Measurements from ENCODE around the gene FGB. TPM values are rescaled to one million over a fixed set of nuclear protein-coding genes. Genes with fewer than 3 reads are reported as not detected.
A peak's percentile ranks its signal among the peaks of the same experiment; 100 is the strongest.

FGB gene
- polyA plus RNA-seq, 3 donors from 2014 or later, result not detected

DNA sequence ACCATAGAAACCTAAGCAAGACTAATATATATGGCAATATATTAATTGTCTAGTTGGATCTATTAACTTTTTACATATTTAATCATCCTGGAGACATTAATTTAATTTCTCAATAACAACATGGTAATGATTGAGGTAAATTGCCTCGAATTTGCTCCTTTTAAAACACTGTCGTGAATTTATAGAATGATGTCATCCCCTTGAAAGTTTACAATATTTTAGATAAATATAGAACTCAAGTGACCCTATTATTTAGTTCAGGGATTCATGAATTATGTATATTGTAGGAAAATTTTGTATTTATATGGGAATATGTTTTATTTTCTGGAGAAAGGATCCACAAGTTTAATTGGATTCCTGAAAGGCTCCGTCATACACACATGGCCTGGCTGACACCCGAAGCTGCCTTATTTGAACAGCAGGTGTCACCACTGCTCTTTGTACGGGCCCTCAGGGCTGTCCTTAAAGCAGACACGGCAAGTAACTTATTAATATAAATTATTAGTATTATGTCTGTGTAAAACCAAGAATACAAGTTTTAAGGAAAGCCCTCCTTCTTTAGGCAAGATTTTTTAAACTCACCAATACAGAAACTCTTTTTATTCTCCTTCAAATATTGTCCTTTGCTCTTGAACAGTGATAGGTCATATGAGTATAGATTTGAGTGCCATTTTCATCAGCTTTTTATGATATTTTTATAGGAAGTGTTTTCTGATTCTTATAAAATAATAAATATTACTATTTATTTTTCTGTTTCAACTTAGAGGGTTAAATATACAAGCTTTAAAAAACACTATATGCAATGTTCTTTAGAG lies 10.7 kb upstream of the FGB start:
- peaks cover 0 to 4% (median 0%) of the 10 kb centered on the region in 3 donors for H3K36me3 Mint-ChIP-seq
- peak; percentile 59 to 68 (median 63) for DNase-seq
- H3K9me3 Mint-ChIP-seq, result no peaks in the 10 kb centered on the region
- peaks cover 24 to 32% of the 10 kb centered on the region in 2 donors for H3K4me1 Mint-ChIP-seq
- H3K4me3 Mint-ChIP-seq, result no peak overlapping the region
- H3K27me3 Mint-ChIP-seq (ENCODE audit: low read depth in 3 of 3), result no peaks in the 10 kb centered on the region
- no peak overlapping the region for H3K27ac Mint-ChIP-seq

- Mint-ChIP-seq H3K4me3 (no peak overlapping the region), H3K9me3 (no peaks in the 10 kb centered on the region), H3K36me3 (no peaks in the 10 kb centered on the region), H3K27me3 (ENCODE audit: low read depth in 3 of 3) (peaks cover 0 to 5% (median 2%) of the 10 kb centered on the region in 3 donors), H3K27ac (no peak overlapping the region), H3K4me1 (no peaks in the 10 kb centered on the region)
- DNase-seq, result no peak
Observed at GRCh38 chr4:154559141-154559493, 3.7 kb upstream of the FGB start.

DNA sequence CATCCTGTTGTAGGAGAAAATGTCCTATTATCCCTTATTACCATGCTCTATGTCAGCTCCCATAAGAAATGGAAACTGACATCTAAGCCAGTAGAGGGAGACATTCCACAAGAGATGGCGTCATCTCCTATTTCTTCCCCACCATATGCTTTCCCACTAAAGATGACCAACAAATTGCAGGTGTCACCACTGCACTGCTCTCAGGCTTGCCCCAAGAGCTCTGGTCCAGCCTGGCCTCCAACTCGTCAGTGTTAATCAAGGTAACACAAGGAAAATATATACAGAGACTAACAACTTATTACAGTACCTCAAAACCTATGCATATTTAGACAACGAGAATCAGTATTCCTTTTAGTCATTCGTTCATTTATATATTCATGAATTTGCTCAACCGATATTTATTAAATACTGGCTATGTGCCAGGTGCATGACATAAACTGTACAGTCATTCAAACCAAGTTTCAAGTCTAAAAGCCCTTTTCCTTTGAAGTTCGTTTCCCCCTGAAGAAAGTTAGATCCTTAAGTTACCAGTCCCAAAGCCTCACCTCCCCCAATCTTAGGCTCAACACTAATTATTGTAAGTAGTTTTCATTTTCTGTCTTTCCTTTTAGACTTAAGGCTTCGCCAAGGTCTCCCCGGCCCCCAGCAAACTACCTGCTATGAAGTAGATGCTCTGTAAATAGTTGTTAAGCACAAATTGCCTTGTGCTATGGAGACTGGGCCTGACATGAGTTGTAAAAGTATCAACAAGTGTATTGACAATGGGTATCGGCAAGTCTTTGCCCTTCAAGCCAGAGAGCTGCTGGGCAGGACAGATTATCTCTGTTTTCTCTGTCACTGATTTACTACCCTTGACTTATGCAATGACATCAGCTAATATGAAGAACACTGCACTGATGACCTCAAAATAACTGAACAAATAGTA lies 3.1 kb upstream of the FGB start:
- peaks cover 0 to 5% (median 2%) of the 10 kb centered on the region in 3 donors for H3K27me3 Mint-ChIP-seq (ENCODE audit: low read depth in 3 of 3)
- no peak for DNase-seq
- H3K4me1 Mint-ChIP-seq, result no peaks in the 10 kb centered on the region
- no peak overlapping the region for H3K27ac Mint-ChIP-seq
- H3K36me3 Mint-ChIP-seq, result no peaks in the 10 kb centered on the region
- no peak overlapping the region for H3K4me3 Mint-ChIP-seq
- H3K9me3 Mint-ChIP-seq, result no peaks in the 10 kb centered on the region

DNA sequence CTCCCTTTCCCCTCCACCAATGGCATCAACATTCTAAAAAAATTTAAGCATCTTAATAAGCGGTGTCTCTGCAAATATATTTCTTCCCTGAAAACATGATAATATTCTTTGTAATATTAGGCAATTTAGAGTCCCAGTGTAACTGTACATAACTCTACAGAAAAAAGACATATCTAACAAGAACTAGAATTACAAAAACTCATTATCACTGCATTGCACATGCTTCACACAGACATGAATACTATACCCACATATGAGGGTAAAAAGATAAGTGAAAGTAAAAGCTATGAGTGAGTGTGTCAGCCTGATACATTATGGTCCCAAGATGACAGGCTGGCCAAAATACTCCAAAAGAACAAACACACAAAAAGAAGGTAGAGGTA lies 2.4 kb upstream of the FGB start:
- Mint-ChIP-seq H3K4me1 (no peaks in the 10 kb centered on the region), H3K27ac (no peak overlapping the region), H3K36me3 (no peaks in the 10 kb centered on the region), H3K4me3 (no peak overlapping the region), H3K27me3 (ENCODE audit: low read depth in 3 of 3) (peaks cover 0 to 5% (median 2%) of the 10 kb centered on the region in 3 donors), H3K9me3 (no peaks in the 10 kb centered on the region)
- DNase-seq, result no peak

- Mint-ChIP-seq H3K27ac (no peak overlapping the region), H3K4me3 (no peak overlapping the region), H3K27me3 (ENCODE audit: low read depth in 3 of 3) (peaks cover 0 to 5% (median 2%) of the 10 kb centered on the region in 3 donors), H3K4me1 (no peaks in the 10 kb centered on the region), H3K36me3 (no peaks in the 10 kb centered on the region), H3K9me3 (no peaks in the 10 kb centered on the region)
- DNase-seq, result no peak
Observed at GRCh38 chr4:154560824-154561231, 2.0 kb upstream of the FGB start.

- no peaks in the 10 kb centered on the region for H3K36me3 Mint-ChIP-seq
- H3K4me3 Mint-ChIP-seq, result no peak overlapping the region
- H3K27me3 Mint-ChIP-seq (ENCODE audit: low read depth in 3 of 3), result peaks cover 0 to 3% (median 0%) of the 10 kb centered on the region in 3 donors
- no peak overlapping the region for H3K27ac Mint-ChIP-seq
- H3K4me1 Mint-ChIP-seq, result no peaks in the 10 kb centered on the region
- no peak for DNase-seq
- H3K9me3 Mint-ChIP-seq, result no peaks in the 10 kb centered on the region
Observed at GRCh38 chr4:154564311-154564710, 1.5 kb downstream of the FGB start.

GRCh38 chr4:154565704-154566103 lies 2.9 kb downstream of the FGB start:
- Mint-ChIP-seq H3K9me3 (no peaks in the 10 kb centered on the region), H3K27ac (no peak overlapping the region), H3K36me3 (no peaks in the 10 kb centered on the region), H3K4me3 (no peak overlapping the region), H3K27me3 (ENCODE audit: low read depth in 3 of 3) (no peaks in the 10 kb centered on the region), H3K4me1 (no peaks in the 10 kb centered on the region)
- no peak for DNase-seq

DNA sequence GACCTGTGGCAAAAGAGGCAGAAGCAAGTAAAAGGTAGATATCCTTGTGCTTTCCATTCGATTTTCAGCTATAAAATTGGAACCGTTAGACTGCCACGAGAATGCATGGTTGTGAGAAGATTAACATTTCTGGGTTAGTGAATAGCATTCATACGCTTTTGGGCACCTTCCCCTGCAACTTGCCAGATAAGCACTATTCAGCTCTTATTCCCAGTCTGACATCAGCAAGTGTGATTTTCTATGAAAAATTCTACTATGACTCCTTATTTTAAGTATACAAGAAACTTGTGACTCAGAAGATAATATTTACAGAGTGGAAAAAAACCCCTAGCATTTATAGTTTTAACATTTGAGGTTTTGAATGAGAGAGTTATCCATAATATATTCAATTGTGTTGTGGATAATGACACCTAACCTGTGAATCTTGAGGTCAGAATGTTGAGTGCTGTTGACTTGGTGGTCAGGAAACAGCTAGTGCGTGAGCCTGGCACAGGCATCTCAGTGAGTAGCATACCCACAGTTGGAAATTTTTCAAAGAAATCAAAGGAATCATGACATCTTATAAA lies 3.9 kb downstream of the FGB start:
- Mint-ChIP-seq H3K27me3 (ENCODE audit: low read depth in 3 of 3) (peaks cover 0 to under 1% (median 0%) of the 10 kb centered on the region in 3 donors), H3K27ac (no peak overlapping the region), H3K9me3 (no peaks in the 10 kb centered on the region), H3K4me1 (no peaks in the 10 kb centered on the region), H3K4me3 (no peak overlapping the region), H3K36me3 (no peaks in the 10 kb centered on the region)
- no peak for DNase-seq

GRCh38 chr4:154569028-154569427 lies 6.2 kb downstream of the FGB start:
- H3K27ac Mint-ChIP-seq, result no peak overlapping the region
- no peak for DNase-seq
- H3K4me1 Mint-ChIP-seq, result no peaks in the 10 kb centered on the region
- peaks cover 0 to 2% (median 0%) of the 10 kb centered on the region in 3 donors for H3K27me3 Mint-ChIP-seq (ENCODE audit: low read depth in 3 of 3)
- H3K36me3 Mint-ChIP-seq, result no peaks in the 10 kb centered on the region
- no peaks in the 10 kb centered on the region for H3K9me3 Mint-ChIP-seq
- no peak overlapping the region for H3K4me3 Mint-ChIP-seq

DNA sequence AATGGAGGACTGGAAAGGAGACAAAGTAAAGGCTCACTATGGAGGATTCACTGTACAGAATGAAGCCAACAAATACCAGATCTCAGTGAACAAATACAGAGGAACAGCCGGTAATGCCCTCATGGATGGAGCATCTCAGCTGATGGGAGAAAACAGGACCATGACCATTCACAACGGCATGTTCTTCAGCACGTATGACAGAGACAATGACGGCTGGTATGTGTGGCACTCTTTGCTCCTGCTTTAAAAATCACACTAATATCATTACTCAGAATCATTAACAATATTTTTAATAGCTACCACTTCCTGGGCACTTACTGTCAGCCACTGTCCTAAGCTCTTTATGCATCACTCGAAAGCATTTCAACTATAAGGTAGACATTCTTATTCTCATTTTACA lies 6.8 kb downstream of the FGB start:
- no peaks in the 10 kb centered on the region for H3K4me1 Mint-ChIP-seq
- no peaks in the 10 kb centered on the region for H3K9me3 Mint-ChIP-seq
- no peak overlapping the region for H3K27ac Mint-ChIP-seq
- H3K27me3 Mint-ChIP-seq (ENCODE audit: low read depth in 3 of 3), result peaks cover 0 to 2% (median 0%) of the 10 kb centered on the region in 3 donors
- no peak overlapping the region for H3K4me3 Mint-ChIP-seq
- DNase-seq, result no peak
- H3K36me3 Mint-ChIP-seq, result no peaks in the 10 kb centered on the region

- Mint-ChIP-seq H3K27me3 (ENCODE audit: low read depth in 3 of 3) (peaks cover 2 to 6% (median 3%) of the 10 kb centered on the region in 3 donors), H3K9me3 (no peaks in the 10 kb centered on the region), H3K36me3 (no peaks in the 10 kb centered on the region), H3K27ac (no peak overlapping the region), H3K4me3 (no peak overlapping the region), H3K4me1 (no peaks in the 10 kb centered on the region)
- no peak for DNase-seq
Observed at GRCh38 chr4:154573190-154573870, 10.5 kb downstream of the FGB start.

DNA sequence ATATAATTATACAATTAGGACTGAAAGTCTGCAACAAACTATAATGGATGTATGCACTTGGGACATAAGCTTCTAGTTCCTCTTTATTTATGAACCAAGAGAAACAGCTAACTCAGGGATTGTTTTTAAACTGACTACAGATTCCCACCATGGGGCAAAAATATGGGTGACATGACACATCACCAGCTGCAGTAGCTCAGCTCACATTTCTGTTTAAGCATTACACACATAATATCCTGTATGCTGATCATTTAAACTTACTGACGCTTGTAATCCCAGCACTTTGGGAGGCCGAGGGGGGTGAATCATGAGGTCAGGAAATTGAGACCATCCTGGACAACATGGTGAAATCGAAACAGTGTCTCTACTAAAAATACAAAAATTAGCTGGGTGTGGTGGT lies 11.5 kb downstream of the FGB start:
- Mint-ChIP-seq H3K36me3 (no peaks in the 10 kb centered on the region), H3K27me3 (ENCODE audit: low read depth in 3 of 3) (peaks cover 2 to 7% (median 6%) of the 10 kb centered on the region in 3 donors), H3K4me1 (no peaks in the 10 kb centered on the region), H3K9me3 (no peaks in the 10 kb centered on the region), H3K27ac (no peak overlapping the region), H3K4me3 (no peak overlapping the region)
- no peak for DNase-seq

DNA sequence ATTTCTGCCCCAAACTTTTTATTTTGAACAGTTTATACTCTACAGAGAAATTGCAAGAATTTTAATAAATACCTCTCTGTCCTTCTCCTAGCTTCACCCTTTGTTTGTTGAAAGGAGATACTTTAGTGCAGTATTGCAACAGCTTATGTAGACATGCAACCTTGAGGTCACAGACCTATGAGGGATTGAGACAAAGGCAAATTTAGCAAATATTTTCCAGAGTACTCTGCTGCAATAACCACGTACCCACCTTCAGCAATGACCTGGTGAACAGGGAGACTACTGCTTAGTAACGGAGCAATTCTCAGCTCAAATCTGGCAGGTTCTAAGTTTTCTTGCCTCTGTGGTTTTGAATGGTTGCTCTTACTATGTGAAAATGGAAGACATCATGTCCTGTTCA lies 14.5 kb downstream of the FGB start:
- no peaks in the 10 kb centered on the region for H3K36me3 Mint-ChIP-seq

More for the DNA sequence above, 14.5 kb downstream of the FGB start:
- Mint-ChIP-seq H3K27ac (no peak overlapping the region), H3K9me3 (no peaks in the 10 kb centered on the region), H3K4me3 (no peak overlapping the region), H3K27me3 (ENCODE audit: low read depth in 3 of 3) (peaks cover 0 to 13% (median 6%) of the 10 kb centered on the region in 3 donors), H3K4me1 (no peaks in the 10 kb centered on the region)
- DNase-seq, result no peak

All from immature natural killer cell (primary cell).